Measurements from ENCODE around the gene AFAP1. TPM values are rescaled to one million over a fixed set of nuclear protein-coding genes. Genes with fewer than 3 reads are reported as not detected.

The AFAP1 gene
- total and polyA plus RNA-seq, 2 donors (not counting 1 experiment from before 2014, with no cell fraction given), result 0.03 to 0.44 TPM

DNA sequence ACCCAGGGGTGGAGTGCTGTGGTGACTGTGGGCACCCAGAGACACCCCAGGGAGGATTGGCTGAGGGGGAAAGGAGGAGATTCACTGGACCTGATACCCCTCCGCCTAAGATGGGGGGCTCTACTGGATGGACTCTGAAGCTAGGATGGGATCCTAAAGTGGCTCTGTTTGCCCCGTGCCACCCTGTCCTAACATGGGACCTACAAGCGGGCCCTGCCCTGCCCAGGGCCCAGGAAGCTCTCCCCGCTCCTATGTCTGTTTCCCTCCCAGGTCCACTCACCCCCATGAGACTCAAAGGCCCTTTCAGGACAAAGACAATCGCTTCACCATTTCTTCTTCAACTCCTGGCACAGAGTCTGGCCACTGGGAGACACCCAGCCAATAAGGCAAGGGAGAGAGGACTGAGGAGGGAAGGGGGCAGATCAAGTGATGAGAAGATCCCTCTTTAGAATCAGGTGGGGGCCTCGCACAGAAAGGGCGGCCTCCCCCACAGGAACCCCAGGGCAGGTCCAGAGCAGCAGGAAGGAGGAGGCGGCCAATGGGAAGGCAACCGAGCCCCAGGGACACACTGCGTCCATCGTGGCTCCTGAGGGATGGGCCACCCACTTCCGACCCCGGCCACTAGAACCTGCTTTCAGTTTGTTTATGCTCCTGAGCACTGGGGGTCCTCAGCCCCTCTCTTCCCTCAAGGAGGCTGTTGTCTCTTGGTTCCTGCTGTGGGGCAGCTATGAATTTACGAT lies 155.4 kb downstream of the AFAP1 start:
- DNase-seq (no peak), ATAC-seq (ENCODE audit: low read depth) (no peak)
- Histone ChIP-seq H3K9me3 (ENCODE audit: control extremely low read depth in 1 of 3, control insufficient read depth in 2 of 3, insufficient read depth in 1 of 3, low read length in 2 of 3) (no peaks in the 10 kb centered on the region), H3K4me3 (ENCODE audit: control extremely low read depth in 1 of 5, extremely low read depth in 1 of 5, insufficient read depth in 1 of 5, low read depth in 2 of 5, low read length in 4 of 5) (no peak overlapping the region), H3K9ac (ENCODE audit: low read length) (no peak overlapping the region), H4K20me1 (ENCODE audit: control insufficient read depth, insufficient read depth, low read length, poor library complexity, severe bottlenecking) (no peaks in the 10 kb centered on the region), H3K27ac (ENCODE audit: low read length in 2 of 2) (no peak overlapping the region), H3K4me2 (replicated peaks; ENCODE audit: low read depth, low read length, poor library complexity, severe bottlenecking) (no peak overlapping the region), H3K36me3 (replicated peaks in 1 of 2; ENCODE audit: control extremely low read depth in 1 of 2, control insufficient read depth in 1 of 2, extremely low read depth in 1 of 2, insufficient read depth in 2 of 2, low read length in 1 of 2) (no peaks in the 10 kb centered on the region), H3K27me3 (replicated peaks in 1 of 4; ENCODE audit: control extremely low read depth in 1 of 4, control insufficient read depth in 3 of 4, insufficient read depth in 4 of 4, low read length in 3 of 4) (no peaks in the 10 kb centered on the region), H2AFZ (ENCODE audit: insufficient read depth, low read depth, low read length, poor library complexity, severe bottlenecking) (no peak overlapping the region), H3K4me1 (ENCODE audit: control insufficient read depth in 2 of 2, insufficient read depth in 2 of 2, low read length in 2 of 2) (no peaks in the 10 kb centered on the region), H3K79me2 (ENCODE audit: control insufficient read depth, insufficient read depth, low read length) (no peaks in the 10 kb centered on the region)
- Mint-ChIP-seq H3K9me3 (ENCODE audit: insufficient read depth) (no peaks in the 10 kb centered on the region), H3K4me1 (no peaks in the 10 kb centered on the region), H3K27me3 (peaks cover 8% of the 10 kb centered on the region), H3K4me3 (no peak overlapping the region), H3K27ac (no peak overlapping the region)
- ChIA-PET CTCF (no interaction called here), POLR2A (no interaction called here)
- no peak for TF ChIP-seq EZH2 (IDR thresholded peaks at IDR 0.05; ENCODE audit: borderline replicate concordance, insufficient read depth, low read depth, low read length, poor library complexity, severe bottlenecking)
- TF ChIP-seq, protein P1, sequence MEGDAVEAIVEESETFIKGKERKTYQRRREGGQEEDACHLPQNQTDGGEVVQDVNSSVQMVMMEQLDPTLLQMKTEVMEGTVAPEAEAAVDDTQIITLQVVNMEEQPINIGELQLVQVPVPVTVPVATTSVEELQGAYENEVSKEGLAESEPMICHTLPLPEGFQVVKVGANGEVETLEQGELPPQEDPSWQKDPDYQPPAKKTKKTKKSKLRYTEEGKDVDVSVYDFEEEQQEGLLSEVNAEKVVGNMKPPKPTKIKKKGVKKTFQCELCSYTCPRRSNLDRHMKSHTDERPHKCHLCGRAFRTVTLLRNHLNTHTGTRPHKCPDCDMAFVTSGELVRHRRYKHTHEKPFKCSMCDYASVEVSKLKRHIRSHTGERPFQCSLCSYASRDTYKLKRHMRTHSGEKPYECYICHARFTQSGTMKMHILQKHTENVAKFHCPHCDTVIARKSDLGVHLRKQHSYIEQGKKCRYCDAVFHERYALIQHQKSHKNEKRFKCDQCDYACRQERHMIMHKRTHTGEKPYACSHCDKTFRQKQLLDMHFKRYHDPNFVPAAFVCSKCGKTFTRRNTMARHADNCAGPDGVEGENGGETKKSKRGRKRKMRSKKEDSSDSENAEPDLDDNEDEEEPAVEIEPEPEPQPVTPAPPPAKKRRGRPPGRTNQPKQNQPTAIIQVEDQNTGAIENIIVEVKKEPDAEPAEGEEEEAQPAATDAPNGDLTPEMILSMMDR (IDR thresholded peaks at IDR 0.05), result no peak
- intact Hi-C loops (cut with micrococcal nuclease), result no loop called here
- WGBS (ENCODE audit: insufficient coverage), result 87% methylated on average over 11 of the region's 14 CpGs

DNA sequence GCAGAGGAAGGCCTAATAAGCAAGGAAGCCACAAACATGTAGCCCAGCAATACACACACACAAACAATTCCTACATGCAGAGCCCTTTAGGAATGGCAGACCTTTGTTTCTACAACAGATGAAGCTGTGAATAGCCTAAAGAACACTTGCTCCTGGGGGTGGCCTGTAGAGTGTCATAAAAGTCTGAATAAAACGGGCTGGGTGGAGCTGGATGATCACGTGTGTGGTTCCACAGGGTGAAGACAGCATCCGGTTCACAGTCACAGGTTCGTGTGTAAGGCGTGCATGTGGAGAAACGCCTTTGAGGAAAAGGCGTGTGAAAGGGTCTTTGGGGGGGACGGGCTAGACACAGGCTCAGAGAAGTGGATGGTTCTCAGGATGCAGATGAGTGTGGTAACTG lies 156.1 kb downstream of the AFAP1 start:
- no peaks in the 10 kb centered on the region for H3K79me2 ChIP-seq (ENCODE audit: control insufficient read depth, insufficient read depth, low read length)
- no peaks in the 10 kb centered on the region for H3K36me3 ChIP-seq (replicated peaks in 1 of 2; ENCODE audit: control extremely low read depth in 1 of 2, control insufficient read depth in 1 of 2, extremely low read depth in 1 of 2, insufficient read depth in 2 of 2, low read length in 1 of 2)
- Mint-ChIP-seq H3K9me3 (ENCODE audit: insufficient read depth) (no peaks in the 10 kb centered on the region), H3K27ac (no peak overlapping the region), H3K4me1 (no peaks in the 10 kb centered on the region), H3K27me3 (peaks cover 8% of the 10 kb centered on the region), H3K4me3 (no peak overlapping the region)
- H3K27me3 ChIP-seq (replicated peaks in 1 of 4; ENCODE audit: control extremely low read depth in 1 of 4, control insufficient read depth in 3 of 4, insufficient read depth in 4 of 4, low read length in 3 of 4), result no peaks in the 10 kb centered on the region
- H3K9me3 ChIP-seq (ENCODE audit: control extremely low read depth in 1 of 3, control insufficient read depth in 2 of 3, insufficient read depth in 1 of 3, low read length in 2 of 3), result no peaks in the 10 kb centered on the region
- H3K9ac ChIP-seq (ENCODE audit: low read length), result no peak overlapping the region
- no peak overlapping the region for H3K4me2 ChIP-seq (replicated peaks; ENCODE audit: low read depth, low read length, poor library complexity, severe bottlenecking)
- no peak overlapping the region for H2AFZ ChIP-seq (ENCODE audit: insufficient read depth, low read depth, low read length, poor library complexity, severe bottlenecking)
- DNase-seq (no peak), ATAC-seq (ENCODE audit: low read depth) (no peak)
- no peak overlapping the region for H3K27ac ChIP-seq (ENCODE audit: low read length in 2 of 2)
- CTCF ChIA-PET, result interaction anchor here (0.6 kb wide), 1 partner anchor 22 kb away, joined by 3 read pairs; no protein-coding TSS in a partner anchor
- no peak overlapping the region for H3K4me3 ChIP-seq (ENCODE audit: control extremely low read depth in 1 of 5, extremely low read depth in 1 of 5, insufficient read depth in 1 of 5, low read depth in 2 of 5, low read length in 4 of 5)
- 98% methylated on average over 8 of the region's 8 CpGs for WGBS (ENCODE audit: insufficient coverage)
- POLR2A ChIA-PET, result no interaction called here
- H3K4me1 ChIP-seq (ENCODE audit: control insufficient read depth in 2 of 2, insufficient read depth in 2 of 2, low read length in 2 of 2), result no peaks in the 10 kb centered on the region
- intact Hi-C loops (cut with micrococcal nuclease), result no loop called here
- no peaks in the 10 kb centered on the region for H4K20me1 ChIP-seq (ENCODE audit: control insufficient read depth, insufficient read depth, low read length, poor library complexity, severe bottlenecking)
- TF ChIP-seq, protein P1 (IDR thresholded peaks at IDR 0.05), result no peak
- TF ChIP-seq EZH2 (IDR thresholded peaks at IDR 0.05; ENCODE audit: borderline replicate concordance, insufficient read depth, low read depth, low read length, poor library complexity, severe bottlenecking), result no peak

Data from B cell (primary cell).